ENCODE results near the gene GABPB1.

GRCh38 chr15:50259276-50259675 lies 95.7 kb downstream of the GABPB1 start:
- TF ChIP-seq CTCF (IDR thresholded peaks at IDR 0.05) (no peak), POLR2AphosphoS5 (IDR thresholded peaks at IDR 0.05) (no peak), POLR2A (IDR thresholded peaks at IDR 0.05) (no peak), EP300 (IDR thresholded peaks at IDR 0.05) (no peak)

Measured in suprapubic skin (tissue), 4 donors.